HG02571 (cell line): Measurements from ENCODE around the gene AKR7A3.
"Not testable (repeated sequence)": the region's sequence is repeated elsewhere in the genome, so short reads cannot be mapped to it uniquely, and the experiment has no call there.

Experiments used
- ATAC-seq: cut with Tn5 transposase; IDR thresholded peaks from one replicate; pipeline ENCODE4 v1.9.1; 2021; ENCODE audit warnings: mild to moderate bottlenecking, moderate library complexity; ENCODE audit not compliant: unreplicated experiment

AKR7A3 gene

DNA sequence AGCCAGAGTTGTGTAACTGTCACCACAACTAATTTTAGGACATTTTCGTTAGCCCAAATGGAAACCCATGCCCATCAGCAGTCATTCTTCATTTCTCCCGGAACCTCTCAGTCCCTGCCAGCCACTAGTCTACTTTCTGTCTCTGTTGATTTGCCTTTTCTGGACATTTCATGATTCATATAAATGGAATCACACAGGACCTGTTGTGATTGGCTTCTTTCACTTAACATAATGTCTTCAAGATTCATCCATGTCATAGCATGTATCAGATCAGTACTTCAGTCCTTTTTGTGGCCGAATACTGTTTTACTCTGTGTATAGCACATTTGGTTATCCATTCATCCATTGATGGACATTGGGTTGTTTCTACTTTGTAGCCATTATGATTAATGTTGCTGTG, 30.6 kb upstream of the AKR7A3 start:
- ATAC-seq, result no peak

DNA sequence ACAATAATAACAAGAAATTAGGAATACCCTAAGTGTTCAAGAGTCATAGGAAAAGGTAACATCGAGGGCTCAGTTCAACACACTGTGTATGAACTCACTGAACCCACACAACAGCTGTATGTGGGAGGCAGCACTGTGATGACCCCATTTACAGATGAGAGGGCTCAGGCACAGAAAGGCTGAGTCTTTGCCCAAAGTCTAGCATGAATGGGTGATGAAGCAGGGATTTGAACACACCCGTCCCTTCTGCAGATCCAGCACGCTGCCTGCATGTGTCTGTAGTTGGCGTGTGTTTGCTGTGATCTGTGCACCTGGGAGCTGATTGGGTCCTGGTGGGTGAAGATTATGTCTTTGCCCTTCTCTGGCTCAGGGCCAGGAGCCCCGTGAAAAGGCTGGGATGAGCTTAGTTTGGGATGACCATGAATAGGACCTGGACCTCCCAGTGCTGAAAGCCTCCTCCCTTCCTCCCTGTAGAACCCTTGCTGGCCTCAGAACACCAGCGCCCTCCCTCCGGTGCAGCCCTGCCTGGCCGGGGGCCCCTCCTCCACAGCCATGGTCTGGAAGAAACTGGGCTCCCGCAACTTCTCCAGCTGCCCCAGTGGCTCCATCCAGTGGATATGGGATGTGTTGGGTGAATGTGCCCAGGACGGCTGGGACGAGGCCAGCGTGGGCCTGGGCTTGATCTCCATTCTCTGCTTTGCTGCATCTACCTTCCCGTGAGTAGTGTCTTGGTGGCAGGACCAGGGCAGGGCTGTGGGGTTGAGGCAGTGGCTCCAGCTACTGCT, 28.7 kb upstream of the AKR7A3 start:
- no peak for ATAC-seq

DNA sequence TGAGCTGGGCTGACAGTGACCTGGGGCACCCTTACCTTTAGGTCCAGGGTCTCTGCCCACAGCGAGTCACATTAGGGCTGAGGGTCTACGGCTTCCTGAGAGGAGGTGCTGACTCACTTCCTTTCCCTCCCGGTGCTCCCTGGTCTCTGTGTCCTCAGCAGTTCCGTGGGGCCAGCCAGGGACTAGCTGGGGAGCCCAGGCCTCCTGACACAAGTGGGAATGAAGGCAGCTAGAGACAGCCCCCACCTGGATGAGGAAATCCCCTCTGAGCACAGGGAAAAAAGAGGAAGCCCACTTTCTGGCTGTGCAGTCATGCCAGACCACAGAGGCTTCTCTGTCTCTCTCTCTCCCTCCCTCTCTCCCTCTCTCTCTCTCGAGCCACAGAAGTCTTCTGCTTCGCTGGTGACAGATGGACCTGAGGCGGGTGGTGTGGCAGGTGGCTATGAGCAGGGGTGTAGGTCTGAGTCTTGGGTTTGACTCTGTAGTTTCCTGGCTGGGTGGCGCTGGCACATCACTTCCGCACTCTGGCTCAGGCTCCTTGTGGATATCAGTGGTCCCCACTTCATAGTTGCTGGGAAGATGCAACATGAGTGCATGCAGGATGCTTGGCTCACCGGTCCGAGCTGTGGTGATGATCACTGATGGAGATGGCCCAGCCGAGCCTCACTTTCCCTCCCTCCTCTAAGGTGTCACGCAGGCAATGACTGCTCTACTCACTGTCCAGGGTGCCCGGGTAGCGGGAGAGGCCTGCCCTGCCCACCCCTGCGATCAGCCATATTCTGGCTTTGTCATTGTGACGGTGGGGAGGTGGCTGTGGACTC, 27.0 kb upstream of the AKR7A3 start:
- ATAC-seq, result no peak

DNA sequence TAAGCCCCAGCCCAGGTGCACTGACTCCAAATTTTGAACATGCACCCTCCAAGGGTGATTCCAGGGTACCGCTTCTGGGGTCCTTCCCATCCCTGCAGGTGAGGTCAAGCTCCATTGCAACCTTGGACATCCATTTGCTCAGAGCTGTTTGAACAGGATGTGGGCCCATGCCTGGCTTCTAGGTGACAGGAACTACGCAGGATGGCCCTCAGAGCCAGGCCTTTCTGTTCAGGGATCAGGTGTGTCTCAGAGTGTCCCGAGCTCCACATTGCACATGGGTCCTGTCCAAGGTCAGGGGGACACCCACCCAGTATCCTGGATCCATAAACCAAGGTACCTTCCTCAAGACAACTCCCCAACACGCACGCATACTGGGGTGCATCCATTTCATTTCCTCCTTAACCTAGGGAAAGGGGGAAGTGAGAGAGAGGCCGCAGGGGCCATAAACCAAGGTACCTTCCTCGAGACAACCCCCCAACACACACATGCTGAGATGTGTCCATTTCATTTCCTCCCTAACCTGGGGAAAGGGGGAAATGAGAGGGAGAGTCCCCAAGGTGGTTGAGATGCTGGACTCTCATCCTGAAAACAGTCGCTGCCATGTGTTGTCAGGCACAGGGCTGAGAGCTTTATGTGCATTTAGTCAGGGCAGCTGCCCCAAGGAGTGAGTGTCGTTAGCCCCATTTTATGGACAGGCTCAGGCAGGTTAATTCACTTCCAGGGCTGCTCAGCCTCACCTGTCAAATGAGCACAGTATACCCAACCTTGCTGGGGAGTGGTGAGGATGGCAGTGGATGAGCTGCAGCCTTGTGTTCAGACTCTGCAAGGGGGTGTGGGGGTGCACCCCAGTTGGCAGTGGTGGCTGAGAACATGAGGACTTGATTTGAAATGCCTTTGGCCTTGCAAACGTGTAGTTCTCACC, 25.7 kb upstream of the AKR7A3 start:
- ATAC-seq, result no peak

DNA sequence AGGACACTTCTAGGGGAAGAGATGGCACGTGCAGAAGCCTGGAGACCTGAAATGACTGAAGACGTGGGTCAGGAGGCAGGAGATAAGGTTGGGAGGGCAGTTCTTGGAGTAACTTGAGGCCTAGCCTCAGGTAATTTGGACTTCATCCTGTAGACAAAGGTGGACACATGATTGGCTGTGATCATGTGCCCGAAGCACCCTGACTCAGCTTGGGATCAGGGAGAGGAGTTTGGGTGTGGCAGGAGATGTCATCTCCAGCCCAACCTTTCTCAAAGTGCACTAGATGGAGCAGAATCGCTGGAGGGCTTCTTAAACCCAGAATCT, 25.0 kb upstream of the AKR7A3 start:
- ATAC-seq, result no peak

DNA sequence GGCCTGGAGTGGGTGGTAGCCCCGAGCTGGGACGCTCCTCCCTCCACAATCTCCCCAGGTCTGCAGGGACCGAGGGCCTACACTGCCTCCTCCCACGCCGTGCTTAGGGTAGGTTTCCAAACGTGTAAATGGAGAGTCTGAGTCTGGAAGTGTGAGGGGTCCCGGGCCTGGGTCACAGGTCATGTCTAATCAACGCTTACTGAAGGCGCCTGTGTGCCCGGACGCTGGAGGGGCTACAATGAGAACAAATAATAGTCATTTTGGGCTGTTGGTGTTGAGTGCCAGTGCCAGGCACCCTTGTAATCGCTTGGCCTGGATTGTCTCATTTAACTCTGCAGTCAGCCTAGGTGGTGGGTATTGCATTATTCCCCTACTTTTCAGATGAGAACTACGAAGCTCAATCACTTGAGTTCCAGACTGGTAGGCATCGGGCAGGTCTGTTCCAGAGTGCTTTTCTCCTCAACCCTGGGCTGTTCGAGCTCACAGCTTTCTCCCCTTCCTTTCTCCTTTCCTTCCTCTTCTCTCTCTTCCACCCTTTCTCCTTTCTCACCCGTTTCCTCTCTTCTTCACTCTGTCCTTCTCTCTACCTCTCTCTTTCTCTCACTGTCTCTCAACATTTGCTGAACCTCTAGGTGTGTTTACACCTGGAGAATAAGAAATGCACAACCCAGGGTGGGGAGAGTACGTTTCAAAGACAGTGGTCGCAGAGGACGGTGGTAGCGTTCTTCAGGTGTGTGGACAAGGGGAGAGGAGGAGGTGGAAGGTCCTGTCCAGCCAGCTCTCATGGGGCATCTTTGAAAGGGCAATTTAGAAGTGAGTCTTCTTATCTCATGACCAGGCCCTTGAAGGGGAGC, 24.4 kb upstream of the AKR7A3 start:
- ATAC-seq, result peak; percentile 23

DNA sequence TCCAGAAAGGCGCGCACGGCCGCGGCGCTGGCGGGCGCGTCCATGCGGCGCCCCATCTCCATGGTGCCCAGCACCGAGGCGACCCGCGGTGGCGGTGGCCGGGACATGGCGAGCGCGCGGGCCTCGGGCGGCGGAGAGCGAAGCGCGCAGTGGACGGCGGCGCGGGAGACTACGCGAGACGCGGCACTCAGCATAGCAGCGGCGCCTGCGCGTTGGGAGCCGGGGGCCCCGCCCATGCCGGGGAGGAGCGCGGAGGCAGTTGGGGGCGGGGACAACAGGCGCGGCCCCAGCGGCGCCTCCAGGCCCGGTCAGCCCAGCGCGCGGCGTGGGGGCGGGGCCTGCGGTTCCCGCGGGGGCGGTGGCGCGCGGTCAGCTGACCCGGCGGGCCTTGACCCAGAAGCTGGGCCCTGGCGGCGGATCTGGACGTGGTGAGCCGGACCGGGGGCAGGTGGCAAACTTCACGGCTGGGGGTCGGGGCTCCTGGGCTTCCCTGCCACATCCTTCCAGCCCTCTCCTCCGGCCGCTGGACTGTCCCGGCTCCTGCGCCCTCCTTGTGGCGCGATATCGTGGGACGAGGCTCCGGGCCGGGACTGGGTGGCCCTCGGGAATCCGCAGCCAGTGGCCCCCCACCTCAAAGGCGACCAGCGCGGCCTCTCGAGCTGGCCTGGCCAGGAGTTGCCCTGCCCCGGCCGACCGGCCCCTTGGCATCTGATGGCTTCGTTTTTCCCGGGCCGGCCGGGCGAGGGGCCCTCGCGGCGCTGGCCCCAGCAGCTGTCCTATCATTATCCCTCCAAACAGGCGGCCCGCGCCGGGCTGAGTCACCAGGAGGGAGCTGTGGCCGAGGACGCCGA, 23.6 kb upstream of the AKR7A3 start, which contains the start of the genes AKR7A2 and SLC66A1:
Gene AKR7A2 (minus strand): TSS at position 214 of the 851 bp plus-strand sequence. CDS start 20 bp downstream, at position 194.
Gene SLC66A1 (plus strand): TSS at position 396 of the 851 bp plus-strand sequence. CDS start 5,352 bp downstream, outside the sequence.
- ATAC-seq, result peak; percentile 63

DNA sequence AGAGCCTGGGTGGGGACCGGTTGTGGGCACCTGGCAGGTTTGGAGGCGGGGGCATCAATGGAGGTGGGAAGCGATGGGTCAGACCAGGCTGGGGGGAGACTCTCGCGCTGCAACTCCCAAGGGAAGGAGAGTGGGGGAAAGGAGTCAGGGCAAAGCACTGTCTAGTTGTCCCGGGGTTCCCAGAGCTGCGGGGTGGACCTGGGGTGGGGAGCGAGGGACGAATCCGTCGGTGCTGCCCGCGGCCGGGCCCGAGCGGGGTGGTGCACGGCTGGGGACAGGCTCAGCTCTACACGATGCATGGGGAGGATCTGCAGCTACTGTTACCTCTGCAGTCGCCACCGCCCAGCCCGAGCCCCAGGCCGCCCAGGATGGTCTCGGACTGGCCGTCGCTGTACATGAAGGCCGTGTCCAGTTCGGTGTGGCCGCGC, 22.9 kb upstream of the AKR7A3 start:
- ATAC-seq, result no peak

DNA sequence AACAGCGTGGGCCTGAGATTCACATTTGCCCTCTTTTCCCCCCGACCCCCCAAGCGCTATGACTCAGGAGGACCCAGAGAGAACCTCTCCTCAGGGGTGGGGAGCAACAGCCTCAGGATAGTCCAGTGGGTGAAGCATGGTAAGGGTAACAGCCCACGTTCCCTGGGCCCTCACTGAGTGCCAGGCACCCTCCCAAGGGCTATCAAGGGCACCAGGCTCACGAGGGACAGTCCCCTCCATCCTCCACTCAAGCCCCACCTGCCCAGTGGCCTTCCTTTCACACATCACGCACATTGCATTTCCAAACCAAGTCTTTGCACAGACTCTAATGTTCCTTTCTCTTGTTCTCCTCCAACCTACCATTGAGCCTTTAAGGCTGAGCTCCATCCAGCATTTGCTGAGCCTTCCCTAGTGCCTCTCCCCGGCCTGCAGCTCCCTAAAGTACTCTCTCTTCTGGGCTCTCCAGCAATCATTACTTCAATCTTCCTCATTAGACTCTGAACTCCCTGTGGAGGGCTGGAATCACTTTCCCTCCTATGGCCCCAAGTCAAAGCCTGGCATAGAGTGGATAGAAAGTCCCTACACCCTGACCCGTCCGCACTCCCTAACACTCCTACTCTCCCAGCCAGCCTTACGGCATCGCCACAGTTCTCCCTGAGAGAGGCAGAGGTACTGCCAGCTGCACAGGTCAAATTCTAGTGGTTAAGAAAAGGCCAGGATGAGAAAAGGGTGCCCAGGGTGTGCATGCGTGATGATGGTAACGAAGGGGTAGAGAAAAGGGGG, 22.3 kb upstream of the AKR7A3 start:
- no peak for ATAC-seq

DNA sequence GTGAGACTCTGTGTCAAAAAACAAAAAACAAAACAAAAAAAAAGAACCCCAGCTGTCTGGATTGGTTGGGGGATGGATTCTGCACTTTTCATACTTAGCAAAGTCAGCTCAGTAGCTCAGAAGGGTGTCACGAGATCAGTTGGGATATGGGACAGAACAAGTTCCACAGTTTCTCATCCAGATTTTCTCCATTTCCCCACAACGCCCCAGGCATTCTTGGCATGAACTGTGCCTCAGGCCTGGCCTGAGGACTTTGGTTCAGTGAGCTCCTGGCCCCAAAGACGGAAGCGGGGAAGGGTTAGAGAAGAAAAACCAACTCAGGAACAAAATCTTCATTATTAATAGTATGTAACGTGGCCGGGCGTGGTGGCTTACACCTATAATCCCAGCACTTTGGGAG, 21.5 kb upstream of the AKR7A3 start:
- no peak for ATAC-seq

DNA sequence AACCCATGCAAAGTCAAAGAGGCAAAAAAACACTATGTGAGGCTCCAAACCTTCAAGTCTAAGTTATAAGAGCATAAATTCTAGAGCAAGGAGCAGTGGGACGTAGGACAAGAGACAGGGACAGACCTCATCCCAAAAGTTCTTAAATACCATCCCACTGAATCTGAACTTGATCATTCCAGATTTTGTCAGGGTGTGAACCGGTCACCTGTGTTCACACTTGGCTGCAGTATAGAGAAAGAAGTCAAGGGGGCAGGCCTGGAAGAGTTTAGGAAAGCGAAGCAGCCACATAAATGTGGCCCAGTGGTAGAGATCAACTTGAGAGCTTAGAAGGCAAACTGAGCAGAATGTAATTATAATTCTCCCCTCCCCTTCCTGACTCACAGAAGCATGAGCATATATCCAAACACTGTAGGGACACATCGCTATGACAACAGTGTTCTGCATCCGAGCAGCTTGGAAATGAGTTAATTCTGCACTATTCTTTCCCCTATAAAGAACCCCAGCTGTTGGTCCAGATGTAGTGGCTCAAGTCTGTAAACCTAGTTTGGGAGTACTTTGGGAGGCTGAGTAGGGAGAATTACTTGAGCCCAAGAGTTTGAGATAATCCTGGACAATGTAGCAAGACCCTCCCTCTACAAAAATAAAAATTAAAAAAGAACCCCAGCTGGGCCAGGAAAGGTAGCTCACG, 20.7 kb upstream of the AKR7A3 start:
- no peak for ATAC-seq

DNA sequence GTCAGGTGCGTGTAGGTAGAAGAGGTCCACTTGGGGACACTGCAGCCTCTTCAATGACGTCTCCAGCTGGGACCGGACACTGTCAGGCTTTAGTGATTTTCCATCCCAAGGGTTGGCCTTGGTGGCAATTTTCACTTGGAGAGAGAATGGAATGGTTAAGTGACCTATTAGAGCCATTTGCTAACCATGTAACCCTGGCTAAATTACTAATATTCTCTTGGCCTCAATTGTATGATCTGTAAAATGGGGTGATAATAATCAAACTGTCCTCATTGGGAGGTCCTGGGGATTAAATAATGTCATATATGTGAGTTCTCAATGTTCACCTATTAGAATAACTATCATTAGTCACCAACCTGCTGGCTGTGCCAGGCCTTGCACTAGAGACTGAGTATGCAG, 19.9 kb upstream of the AKR7A3 start:
- no peak for ATAC-seq

DNA sequence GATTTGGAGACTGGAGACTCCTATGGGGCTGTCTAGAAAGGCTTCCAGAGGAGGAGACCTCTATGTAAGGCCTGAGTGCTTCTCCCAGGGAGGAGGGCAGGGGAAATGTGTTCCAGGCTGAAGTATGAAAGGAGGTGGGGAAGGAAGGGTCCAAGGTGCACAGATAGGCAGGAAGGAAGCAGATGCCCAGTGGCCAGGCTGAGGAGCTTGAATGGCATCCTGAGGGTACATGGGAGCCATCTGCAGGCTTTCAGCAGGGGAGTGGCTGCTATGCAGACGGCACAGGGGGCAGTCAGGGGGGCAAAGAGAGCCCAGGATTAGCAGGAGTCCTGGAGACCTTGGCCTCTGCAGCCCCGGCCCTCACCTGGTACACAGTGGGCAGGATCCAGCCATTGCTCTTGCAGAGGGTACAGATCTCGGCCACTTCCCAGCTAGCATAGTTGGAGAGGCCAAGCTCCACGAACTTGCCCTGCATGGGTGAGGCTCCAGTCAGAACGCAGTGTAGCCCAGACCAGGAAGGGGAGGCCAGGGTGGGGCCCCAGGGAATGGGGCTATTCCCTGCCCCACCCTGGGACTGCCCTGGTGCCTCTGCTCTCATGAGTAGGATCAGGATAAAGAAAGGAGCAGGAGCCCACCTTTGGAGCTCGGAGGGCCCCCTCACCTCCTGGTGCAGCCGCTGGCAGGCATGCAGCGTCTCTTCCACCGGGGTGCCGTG, 19.4 kb upstream of the AKR7A3 start:
- no peak for ATAC-seq

DNA sequence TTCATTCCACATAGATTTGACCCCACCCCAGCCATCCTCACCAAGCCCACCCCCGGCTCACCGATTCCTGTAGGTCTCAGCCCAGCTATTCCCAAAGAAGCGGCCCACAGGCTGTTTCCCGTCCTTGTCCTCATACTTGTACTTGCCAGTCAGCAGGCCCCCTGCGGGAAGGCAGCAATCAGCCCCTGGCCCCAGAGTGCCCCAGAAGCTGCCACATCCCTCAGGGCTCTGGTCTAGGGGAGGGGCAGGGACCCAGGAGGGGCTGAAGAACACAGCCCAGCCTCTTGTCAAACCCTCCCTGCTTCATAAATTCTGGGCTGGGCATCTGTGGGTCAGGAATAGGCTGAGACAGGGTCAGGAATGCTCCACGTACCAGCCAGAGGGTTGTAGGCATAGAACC, 18.4 kb upstream of the AKR7A3 start:
- no peak for ATAC-seq

DNA sequence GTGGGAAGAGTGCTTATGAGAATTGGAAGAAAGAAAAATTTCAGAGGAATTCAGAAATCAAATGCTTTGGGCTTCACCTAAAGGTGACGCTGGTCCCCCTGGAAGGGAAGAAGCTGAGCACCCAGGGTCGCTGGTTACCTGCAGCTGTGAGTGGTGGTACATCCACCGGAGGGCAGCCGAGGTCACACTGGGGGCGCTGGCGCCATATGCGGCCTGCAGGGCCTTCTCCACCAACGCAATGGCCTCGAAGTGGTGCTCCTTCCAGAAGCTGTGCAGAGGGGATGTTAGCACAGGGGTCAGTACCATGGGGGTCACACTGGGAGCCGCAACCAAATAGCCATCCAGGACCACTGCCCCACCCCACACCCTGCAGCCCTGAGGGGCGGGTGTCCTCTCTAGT, 17.3 kb upstream of the AKR7A3 start:
- no peak for ATAC-seq

DNA sequence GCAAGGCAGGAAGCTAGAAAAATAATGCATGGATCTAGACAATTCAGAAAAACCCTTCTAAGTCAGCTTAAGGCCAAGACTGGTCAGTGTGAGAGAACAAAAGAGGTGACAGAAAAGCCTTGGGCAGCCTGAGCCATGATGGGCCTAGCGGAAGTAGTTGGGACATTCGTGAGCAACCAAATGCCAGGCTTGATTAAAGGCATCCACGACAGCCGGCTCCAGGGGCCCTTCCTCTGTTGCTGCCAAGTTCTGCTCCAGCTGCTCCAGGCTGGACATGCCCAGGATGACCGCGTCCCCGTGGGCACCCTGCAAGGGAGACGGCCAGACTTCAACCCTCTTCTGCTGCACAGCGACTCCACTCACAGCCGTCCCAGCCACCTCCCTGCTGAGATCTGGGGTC, 15.5 kb upstream of the AKR7A3 start:
- ATAC-seq, result not testable (repeated sequence)

DNA sequence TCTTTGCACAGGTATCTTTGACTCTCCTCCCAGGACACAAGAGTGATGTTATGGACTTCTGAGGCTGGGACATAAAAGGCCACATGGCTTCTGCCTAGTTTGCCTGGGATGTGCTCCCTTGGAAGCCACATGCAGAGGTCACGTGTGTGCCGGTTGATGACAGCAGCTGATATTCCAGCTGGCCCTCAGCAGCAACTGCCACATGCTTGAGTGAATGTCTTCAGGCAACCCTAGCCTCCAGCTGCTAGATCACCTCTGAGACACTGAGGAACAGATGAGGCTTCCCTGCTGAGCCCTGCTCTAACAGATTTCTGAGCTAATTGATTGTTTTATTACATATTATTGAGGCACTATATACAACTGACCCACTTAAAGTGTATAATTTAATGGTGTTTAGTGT, 11.6 kb upstream of the AKR7A3 start:
- ATAC-seq, result no peak
